Subcutaneous abdominal adipose tissue (tissue), 5 donors: Measurements from ENCODE around the gene ME3.

Experiments
- H3K27ac ChIP-seq: one replicate; pipeline ENCODE4 v1.7.0; 2013; ENCODE audit warnings: low read depth, mild to moderate bottlenecking, inconsistent platforms, low read length, moderate library complexity
- H3K27me3 ChIP-seq, 5 donors: one replicate each; pipeline ENCODE4 v1.7.0; 2013; ENCODE audit warnings: low read length in 5 of 5, inconsistent platforms in 1 of 5; ENCODE audit not compliant: control insufficient read depth in 5 of 5, insufficient read depth in 4 of 5
- H3K36me3 ChIP-seq, 5 donors: one replicate each; pipeline ENCODE4 v1.7.0; 2013; ENCODE audit warnings: low read length in 5 of 5; ENCODE audit not compliant: control insufficient read depth in 5 of 5, insufficient read depth in 5 of 5
- H3K4me1 ChIP-seq, 5 donors: one replicate each; pipeline ENCODE4 v1.7.0; 2013; ENCODE audit warnings: low read length in 5 of 5, mild to moderate bottlenecking in 3 of 5, moderate library complexity in 1 of 5; ENCODE audit not compliant: control insufficient read depth in 5 of 5, insufficient read depth in 5 of 5
- H3K4me3 ChIP-seq, 5 donors: one replicate each; pipeline ENCODE4 v1.7.0; 2013; ENCODE audit warnings: low read length in 5 of 5, low read depth in 1 of 5
- H3K9ac ChIP-seq, 5 donors: one replicate each; pipeline ENCODE4 v1.7.0; 2013; ENCODE audit warnings: low read length in 5 of 5, mild to moderate bottlenecking in 4 of 5, moderate library complexity in 3 of 5
- H3K9me3 ChIP-seq, 5 donors: one replicate each; pipeline ENCODE4 v1.7.0; 2013; ENCODE audit warnings: low read length in 5 of 5; ENCODE audit not compliant: control insufficient read depth in 5 of 5
- donor health status: healthy.
- donor health status: healthy.
- donor health status: healthy.
- donor health status: healthy.
- donor health status: healthy.

Gene ME3

GRCh38 chr11:86487671-86488070 is 184.7 kb downstream of the ME3 start:
- Histone ChIP-seq H3K9me3 (no peaks in the 10 kb centered on the region), H3K27ac (no peak overlapping the region), H3K36me3 (peaks cover 0 to 9% (median 3%) of the 10 kb centered on the region in 5 donors), H3K9ac (no peak overlapping the region), H3K4me1 (peaks cover 10 to 24% (median 16%) of the 10 kb centered on the region in 5 donors), H3K27me3 (no peaks in the 10 kb centered on the region), H3K4me3 (no peak overlapping the region)

- peaks cover 0 to 8% (median 3%) of the 10 kb centered on the region in 5 donors for H3K36me3 ChIP-seq
- H3K27me3 ChIP-seq, result no peaks in the 10 kb centered on the region
- H3K9me3 ChIP-seq, result no peaks in the 10 kb centered on the region
- no peak overlapping the region for H3K4me3 ChIP-seq
- H3K27ac ChIP-seq, result no peak overlapping the region
- H3K9ac ChIP-seq, result no peak overlapping the region
- H3K4me1 ChIP-seq, result peaks cover 10 to 25% (median 20%) of the 10 kb centered on the region in 5 donors
Measured at GRCh38 chr11:86486261-86487030, 186.0 kb downstream of the ME3 start.

DNA sequence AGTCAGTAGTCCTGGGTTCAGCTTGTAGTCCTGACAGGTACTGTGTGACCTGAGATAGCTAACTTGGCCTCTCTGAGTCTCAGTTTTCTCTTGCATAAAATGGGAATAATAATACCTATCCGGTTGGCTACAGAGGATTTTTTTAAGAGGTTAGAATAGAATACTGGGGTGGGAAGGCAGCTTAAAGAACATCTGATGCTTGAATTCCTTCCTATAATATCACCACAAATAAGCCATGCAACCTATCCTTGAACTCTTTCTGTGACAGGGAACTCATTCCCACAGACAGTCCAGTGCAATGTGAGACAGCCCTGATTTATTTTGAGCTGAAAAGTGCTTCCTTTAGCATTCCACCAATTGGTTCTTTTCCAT is 187.6 kb downstream of the ME3 start:
- Histone ChIP-seq H3K27me3 (no peaks in the 10 kb centered on the region), H3K4me3 (no peak overlapping the region), H3K9me3 (no peaks in the 10 kb centered on the region), H3K9ac (no peak overlapping the region), H3K36me3 (peaks cover 0 to 11% (median 3%) of the 10 kb centered on the region in 5 donors), H3K4me1 (peaks cover 10 to 27% (median 21%) of the 10 kb centered on the region in 5 donors), H3K27ac (peak overlapping the region; percentile 68)

DNA sequence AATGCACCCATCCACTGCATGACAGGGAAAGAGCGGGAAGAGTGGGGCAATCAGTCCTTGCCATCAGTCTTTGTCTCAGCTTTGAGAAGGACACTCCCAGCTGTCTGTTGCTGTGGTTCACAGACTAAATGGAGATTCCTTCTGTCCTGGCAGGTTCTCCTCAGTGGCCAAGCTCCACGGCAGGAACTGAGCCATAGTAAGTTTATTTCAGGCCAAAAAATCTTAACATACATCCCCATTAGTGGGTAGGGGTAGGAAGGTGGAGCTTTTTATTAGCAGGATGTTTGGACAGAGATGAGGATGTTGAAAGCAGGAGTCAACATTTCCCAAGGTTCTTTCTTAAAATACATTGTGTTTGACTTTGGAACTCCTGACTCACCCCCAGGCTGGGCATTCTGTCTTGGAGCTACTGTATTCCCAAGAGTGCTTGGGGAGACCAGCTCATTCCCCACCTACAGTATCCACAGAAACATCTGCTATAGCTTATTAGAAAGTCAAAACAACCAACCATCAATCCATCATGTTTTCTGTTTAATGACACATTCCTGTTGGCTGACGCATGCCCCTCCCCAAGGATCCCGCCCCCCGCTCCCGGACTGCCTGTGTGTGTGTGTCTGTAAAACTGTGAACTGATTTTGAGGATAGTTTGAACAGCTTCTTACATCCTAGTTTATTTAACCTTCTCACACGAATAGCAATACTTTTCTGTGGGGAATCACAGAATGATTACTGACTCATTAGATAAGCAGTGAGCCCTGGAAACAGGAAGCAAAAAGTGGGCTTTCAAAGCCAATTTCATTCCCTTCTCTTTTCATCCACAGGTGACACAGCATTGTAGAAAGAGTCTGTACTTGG is 188.2 kb downstream of the ME3 start:
- Histone ChIP-seq H3K36me3 (peaks cover 0 to 11% (median 3%) of the 10 kb centered on the region in 5 donors), H3K9ac (no peak overlapping the region)

GRCh38 chr11:86483610-86483939 is 188.8 kb downstream of the ME3 start:
- H3K36me3 ChIP-seq, result peaks cover 0 to 7% (median 3%) of the 10 kb centered on the region in 5 donors
- peak overlapping the region; percentile 68 for H3K27ac ChIP-seq
- H3K27me3 ChIP-seq, result no peaks in the 10 kb centered on the region
- H3K9ac ChIP-seq, result no peak overlapping the region
- H3K4me1 ChIP-seq, result peaks cover 10 to 27% (median 21%) of the 10 kb centered on the region in 5 donors
- no peak overlapping the region for H3K4me3 ChIP-seq
- no peaks in the 10 kb centered on the region for H3K9me3 ChIP-seq

More for the DNA sequence above, 188.2 kb downstream of the ME3 start:
- Histone ChIP-seq H3K9me3 (no peaks in the 10 kb centered on the region), H3K27me3 (no peaks in the 10 kb centered on the region), H3K4me3 (no peak overlapping the region), H3K27ac (peak overlapping the region; percentile 68), H3K4me1 (peaks cover 10 to 27% (median 21%) of the 10 kb centered on the region in 5 donors)

DNA sequence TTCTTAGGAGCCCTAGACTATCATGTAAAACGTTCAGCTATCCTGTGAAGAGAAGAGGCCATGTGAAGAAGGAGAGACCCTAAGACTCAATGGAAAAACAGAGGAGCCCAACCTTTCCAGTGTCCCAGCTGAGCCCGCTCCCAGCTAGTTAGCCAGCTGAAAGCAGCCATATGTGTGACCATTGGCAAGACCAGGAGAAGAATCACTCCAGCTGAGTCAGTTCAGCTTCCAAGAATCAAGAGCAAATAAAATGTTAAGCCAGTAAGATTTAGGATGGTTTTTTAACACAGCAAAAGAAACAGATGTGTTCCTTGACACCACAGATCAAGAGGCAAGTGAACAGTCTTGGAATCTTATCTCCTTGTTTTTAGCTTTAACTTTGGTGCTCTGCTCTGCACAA is 189.7 kb downstream of the ME3 start:
- H3K4me1 ChIP-seq, result peaks cover 10 to 30% (median 25%) of the 10 kb centered on the region in 5 donors
- H3K9ac ChIP-seq, result no peak overlapping the region
- H3K9me3 ChIP-seq, result no peaks in the 10 kb centered on the region
- H3K36me3 ChIP-seq, result peaks cover 0 to 3% (median 0%) of the 10 kb centered on the region in 5 donors
- H3K27ac ChIP-seq, result peak overlapping the region; percentile 68
- no peak overlapping the region for H3K4me3 ChIP-seq
- no peaks in the 10 kb centered on the region for H3K27me3 ChIP-seq

DNA sequence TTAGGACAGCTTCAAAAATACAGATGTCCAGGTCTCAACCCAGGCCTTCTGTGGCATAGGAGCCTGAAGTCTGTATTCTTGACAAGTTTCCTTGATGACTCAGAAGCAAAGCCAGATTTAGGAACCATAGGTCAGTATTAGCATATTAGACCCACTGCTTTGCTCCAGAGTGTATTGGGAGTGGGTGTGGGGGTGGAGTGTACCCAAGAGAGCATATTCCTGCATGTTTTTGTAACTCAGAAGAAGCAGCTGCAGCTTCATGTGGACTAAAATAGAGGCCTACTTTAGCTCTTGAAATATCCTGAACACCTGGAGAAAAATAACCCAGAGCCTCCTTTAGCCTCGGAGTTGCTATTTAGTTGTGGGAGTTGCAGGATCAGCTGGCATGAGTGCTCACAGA is 191.0 kb downstream of the ME3 start:
- peaks cover 0 to 3% (median 0%) of the 10 kb centered on the region in 5 donors for H3K36me3 ChIP-seq
- H3K9me3 ChIP-seq, result no peaks in the 10 kb centered on the region
- H3K4me1 ChIP-seq, result peaks cover 10 to 40% (median 24%) of the 10 kb centered on the region in 5 donors
- H3K9ac ChIP-seq, result no peak overlapping the region
- H3K27ac ChIP-seq, result no peak overlapping the region
- no peaks in the 10 kb centered on the region for H3K27me3 ChIP-seq
- H3K4me3 ChIP-seq, result no peak overlapping the region

- Histone ChIP-seq H3K9me3 (no peaks in the 10 kb centered on the region), H3K9ac (no peak overlapping the region), H3K4me1 (peaks cover 9 to 43% (median 22%) of the 10 kb centered on the region in 5 donors)
Measured at GRCh38 chr11:86478348-86478747, 194.1 kb downstream of the ME3 start.

DNA sequence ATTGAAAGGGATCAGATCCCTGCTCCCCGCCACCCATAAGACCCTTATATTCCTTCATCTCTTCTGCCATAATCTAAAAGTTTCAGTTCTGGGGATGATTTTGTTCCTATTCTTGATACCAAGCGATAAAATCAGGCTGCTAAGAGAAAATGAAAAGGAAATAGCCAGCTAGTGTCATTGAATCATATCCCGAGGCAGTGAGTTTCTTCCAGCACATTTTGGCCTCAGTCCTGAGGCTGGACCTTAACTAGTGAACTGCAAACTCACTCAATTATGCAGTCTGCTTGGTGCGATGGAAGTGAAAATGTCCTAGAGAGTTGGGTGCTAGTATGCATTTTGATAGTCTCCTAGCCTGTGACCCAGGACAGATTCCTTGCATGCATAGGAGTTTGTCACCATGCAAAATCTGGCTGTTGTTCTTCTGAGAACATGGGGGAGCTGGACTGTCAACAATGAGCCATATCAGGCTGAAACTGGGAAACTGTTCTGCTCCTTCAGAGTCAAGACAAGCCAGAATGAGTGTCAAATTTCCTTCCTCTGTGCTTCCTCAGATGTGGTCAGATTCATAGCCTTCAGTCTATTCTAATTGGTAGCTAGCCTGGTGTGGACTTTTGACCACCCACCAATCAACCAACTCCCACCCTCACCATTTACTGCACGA is 194.8 kb downstream of the ME3 start:
- H3K36me3 ChIP-seq, result peaks cover 0 to 5% (median 2%) of the 10 kb centered on the region in 5 donors
- no peak overlapping the region for H3K4me3 ChIP-seq
- peaks cover 9 to 41% (median 22%) of the 10 kb centered on the region in 5 donors for H3K4me1 ChIP-seq
- H3K27me3 ChIP-seq, result no peaks in the 10 kb centered on the region
- no peaks in the 10 kb centered on the region for H3K9me3 ChIP-seq
- H3K27ac ChIP-seq, result no peak overlapping the region
- no peak overlapping the region for H3K9ac ChIP-seq

More at GRCh38 chr11:86478348-86478747, 194.1 kb downstream of the ME3 start:
- H3K27me3 ChIP-seq, result no peaks in the 10 kb centered on the region
- H3K27ac ChIP-seq, result no peak overlapping the region
- H3K4me3 ChIP-seq, result no peak overlapping the region
- H3K36me3 ChIP-seq, result peaks cover 0 to 3% (median 0%) of the 10 kb centered on the region in 5 donors
